ENCODE results near the gene CCDC122. TPM values are rescaled to one million over a fixed set of nuclear protein-coding genes. Genes with fewer than 3 reads are reported as not detected.

The CCDC122 gene
- total RNA-seq, 3 donors from 2014 or later (not counting 1 experiment from before 2014, with no cell fraction given): 1.2 to 2.1 (median 1.6) TPM

DNA sequence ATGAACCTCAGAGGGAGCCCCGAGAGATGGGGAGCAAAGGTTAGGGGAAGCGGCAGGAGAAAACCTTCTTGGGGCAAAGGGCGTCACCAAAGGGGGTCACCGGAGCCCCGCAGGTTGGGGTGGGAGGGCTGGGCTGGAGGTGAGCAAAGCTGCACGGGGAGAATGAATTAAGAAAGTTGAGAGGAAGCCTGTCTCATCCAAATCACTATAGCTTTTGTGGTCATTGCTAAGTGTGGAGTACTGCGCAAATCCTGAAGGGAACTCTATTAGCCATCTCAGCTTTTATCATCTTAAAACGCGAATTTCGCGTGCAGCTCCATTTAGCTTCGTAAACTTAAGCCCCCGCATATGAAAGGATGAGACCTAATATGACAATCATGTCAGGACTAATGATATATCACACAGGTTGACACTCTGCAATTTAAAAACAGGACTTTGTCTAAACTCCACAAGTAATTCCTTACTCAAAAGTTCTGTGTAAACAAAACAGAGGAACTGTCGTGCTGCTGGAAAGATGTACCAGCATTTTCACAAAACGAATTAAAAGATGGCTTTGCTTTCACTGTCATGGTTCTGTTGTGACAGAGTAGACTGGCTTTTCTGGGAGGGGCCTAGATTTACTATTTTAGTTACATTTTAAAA is 795 bp upstream of the CCDC122 start:
- Mint-ChIP-seq H3K27me3 (ENCODE audit: low read depth in 2 of 2) (no peaks in the 10 kb centered on the region), H3K4me1 (peaks cover 16 to 28% of the 10 kb centered on the region in 2 donors), H3K27ac (peak overlapping the region; percentile 83 to 97), H3K4me3 (peak overlapping the region; percentile 93), H3K9me3 (no peaks in the 10 kb centered on the region), H3K36me3 (no peaks in the 10 kb centered on the region)
- WGBS (ENCODE audit: insufficient coverage): 53% methylated on average over 14 of the region's 15 CpGs
- no peaks in the 10 kb centered on the region for H3K9me3 ChIP-seq (ENCODE audit: control insufficient read depth, insufficient read depth, low read length)
- peaks cover 12% of the 10 kb centered on the region for H3K4me1 ChIP-seq (ENCODE audit: control insufficient read depth, insufficient read depth, low read length)
- H3K36me3 ChIP-seq (ENCODE audit: control insufficient read depth, insufficient read depth, low read length): no peaks in the 10 kb centered on the region
- TF ChIP-seq, protein P1, sequence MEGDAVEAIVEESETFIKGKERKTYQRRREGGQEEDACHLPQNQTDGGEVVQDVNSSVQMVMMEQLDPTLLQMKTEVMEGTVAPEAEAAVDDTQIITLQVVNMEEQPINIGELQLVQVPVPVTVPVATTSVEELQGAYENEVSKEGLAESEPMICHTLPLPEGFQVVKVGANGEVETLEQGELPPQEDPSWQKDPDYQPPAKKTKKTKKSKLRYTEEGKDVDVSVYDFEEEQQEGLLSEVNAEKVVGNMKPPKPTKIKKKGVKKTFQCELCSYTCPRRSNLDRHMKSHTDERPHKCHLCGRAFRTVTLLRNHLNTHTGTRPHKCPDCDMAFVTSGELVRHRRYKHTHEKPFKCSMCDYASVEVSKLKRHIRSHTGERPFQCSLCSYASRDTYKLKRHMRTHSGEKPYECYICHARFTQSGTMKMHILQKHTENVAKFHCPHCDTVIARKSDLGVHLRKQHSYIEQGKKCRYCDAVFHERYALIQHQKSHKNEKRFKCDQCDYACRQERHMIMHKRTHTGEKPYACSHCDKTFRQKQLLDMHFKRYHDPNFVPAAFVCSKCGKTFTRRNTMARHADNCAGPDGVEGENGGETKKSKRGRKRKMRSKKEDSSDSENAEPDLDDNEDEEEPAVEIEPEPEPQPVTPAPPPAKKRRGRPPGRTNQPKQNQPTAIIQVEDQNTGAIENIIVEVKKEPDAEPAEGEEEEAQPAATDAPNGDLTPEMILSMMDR (IDR thresholded peaks at IDR 0.05): no peak
- peak overlapping the region; percentile 64 for H3K4me3 ChIP-seq (ENCODE audit: low read length)
- peak overlapping the region; percentile 69 for H3K27ac ChIP-seq (ENCODE audit: low read length)
- no peak for ATAC-seq
- intact Hi-C loops (cut with micrococcal nuclease): no loop called here
- no peaks in the 10 kb centered on the region for H3K27me3 ChIP-seq (ENCODE audit: control insufficient read depth, insufficient read depth, low read length)
- DNase-seq: peak in 1 of 2 donors; percentile 7

DNA sequence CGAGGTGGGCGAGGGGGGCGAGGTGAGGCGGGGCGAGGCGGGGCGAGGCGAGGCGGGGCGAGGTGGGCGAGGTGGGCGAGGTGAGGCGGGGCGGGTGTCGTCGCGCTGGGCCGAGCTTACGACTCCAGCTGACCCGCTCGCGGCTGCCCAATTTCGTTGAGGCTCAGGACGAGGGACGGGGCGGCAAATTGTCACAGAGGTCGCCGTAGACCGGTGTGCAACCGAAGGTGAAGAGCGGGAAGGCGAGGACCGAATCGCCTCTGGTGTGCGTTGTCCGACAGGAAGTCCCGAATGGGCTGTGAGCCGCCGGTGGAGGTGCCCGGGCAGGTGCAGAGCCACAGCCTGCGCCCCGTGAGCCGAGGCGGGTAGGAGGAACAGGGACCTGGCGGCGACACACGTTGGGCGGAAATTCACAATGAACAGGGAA is 228 bp upstream of the CCDC122 start, which contains the start of gene LACC1:
LACC1 (plus strand) TSS at position 150 of the 427 bp plus-strand sequence. CDS start 1,082 bp downstream, outside the sequence.
- no peaks in the 10 kb centered on the region for H3K9me3 Mint-ChIP-seq
- peak within 1 kb of the TSS; percentile 69 for H3K27ac ChIP-seq (ENCODE audit: low read length)
- no peaks in the 10 kb centered on the region for H3K9me3 ChIP-seq (ENCODE audit: control insufficient read depth, insufficient read depth, low read length)
- peak; percentile 32 to 59 for DNase-seq
- no peaks in the 10 kb centered on the region for H3K36me3 Mint-ChIP-seq
- peaks cover 12% of the 10 kb centered on the region for H3K4me1 ChIP-seq (ENCODE audit: control insufficient read depth, insufficient read depth, low read length)
- peak; percentile 44 to 72 (median 55) for ATAC-seq
- WGBS (ENCODE audit: insufficient coverage): under 1% methylated on average over 48 of the region's 48 CpGs
- TF ChIP-seq, protein P1 (IDR thresholded peaks at IDR 0.05): no peak
- H3K27me3 Mint-ChIP-seq (ENCODE audit: low read depth in 2 of 2): no peaks in the 10 kb centered on the region
- no peaks in the 10 kb centered on the region for H3K36me3 ChIP-seq (ENCODE audit: control insufficient read depth, insufficient read depth, low read length)
- peak within 1 kb of the TSS; percentile 64 for H3K4me3 ChIP-seq (ENCODE audit: low read length)
- intact Hi-C loops (cut with micrococcal nuclease): loop anchor here (5.0 kb wide), 1 partner anchor 792 kb away; no protein-coding TSS in a partner anchor
- H3K4me1 Mint-ChIP-seq: peaks cover 16 to 28% of the 10 kb centered on the region in 2 donors
- H3K27me3 ChIP-seq (ENCODE audit: control insufficient read depth, insufficient read depth, low read length): no peaks in the 10 kb centered on the region
- peak within 1 kb of the TSS; percentile 83 to 97 for H3K27ac Mint-ChIP-seq
- peak within 1 kb of the TSS; percentile 93 for H3K4me3 Mint-ChIP-seq

- DNase-seq: no peak
- H3K27ac ChIP-seq (ENCODE audit: low read length): no peak overlapping the region
- no peaks in the 10 kb centered on the region for H3K9me3 Mint-ChIP-seq
- no peak for ATAC-seq
- no peaks in the 10 kb centered on the region for H3K36me3 Mint-ChIP-seq
- H3K4me3 Mint-ChIP-seq: peak overlapping the region; percentile 78
- H3K4me3 ChIP-seq (ENCODE audit: low read length): no peak overlapping the region
- peaks cover 12% of the 10 kb centered on the region for H3K4me1 ChIP-seq (ENCODE audit: control insufficient read depth, insufficient read depth, low read length)
- TF ChIP-seq, protein P1 (IDR thresholded peaks at IDR 0.05): no peak
- H3K27me3 ChIP-seq (ENCODE audit: control insufficient read depth, insufficient read depth, low read length): no peaks in the 10 kb centered on the region
- no peaks in the 10 kb centered on the region for H3K9me3 ChIP-seq (ENCODE audit: control insufficient read depth, insufficient read depth, low read length)
- no peaks in the 10 kb centered on the region for H3K27me3 Mint-ChIP-seq (ENCODE audit: low read depth in 2 of 2)
- WGBS (ENCODE audit: insufficient coverage): no CpG with 5 or more reads among the region's 1 CpG
- peaks cover 16 to 28% of the 10 kb centered on the region in 2 donors for H3K4me1 Mint-ChIP-seq
- intact Hi-C loops (cut with micrococcal nuclease): loop anchor here (5.0 kb wide), 1 partner anchor 790 kb away; no protein-coding TSS in a partner anchor
- H3K27ac Mint-ChIP-seq: peak overlapping the region; percentile 83 to 97
- H3K36me3 ChIP-seq (ENCODE audit: control insufficient read depth, insufficient read depth, low read length): no peaks in the 10 kb centered on the region
These were observed 1.8 kb downstream of the CCDC122 start for GRCh38 chr13:43877766-43878165.

Measured in natural killer cell (primary cell).